KMS-11 (cell line): ENCODE data around the gene ZFPL1.

Source experiments
- H2AFZ ChIP-seq: fragments of 200-600 bp; sonication (generic); 2 replicates; pipeline ENCODE4 v1.6.1; 2016; ENCODE audit warnings: antibody characterized with exemption, mixed run types, low read depth
- H3K27ac ChIP-seq: fragments of 200-600 bp; sonication (generic); 2 replicates; pipeline ENCODE4 v1.6.1; 2016; ENCODE audit warnings: mild to moderate bottlenecking, mixed run types
- H3K27me3 ChIP-seq: fragments of 200-600 bp; sonication (generic); 2 replicates; pipeline ENCODE4 v1.6.1; 2017; ENCODE audit warnings: mild to moderate bottlenecking, low read depth, mixed run types, moderate library complexity; ENCODE audit not compliant: insufficient read depth
- H3K36me3 ChIP-seq: fragments of 200-600 bp; sonication (generic); 2 replicates; pipeline ENCODE4 v1.6.1; 2017; ENCODE audit warnings: mild to moderate bottlenecking, mixed run types; ENCODE audit not compliant: insufficient read depth
- H3K4me1 ChIP-seq: fragments of 200-600 bp; sonication (generic); 2 replicates; pipeline ENCODE4 v1.6.1; 2016; ENCODE audit warnings: mild to moderate bottlenecking, low read depth, mixed run types; ENCODE audit not compliant: poor library complexity, severe bottlenecking
- H3K4me2 ChIP-seq: fragments of 200-600 bp; sonication (generic); 2 replicates; pipeline ENCODE4 v1.7.0; 2016; ENCODE audit warnings: mild to moderate bottlenecking, mixed run types
- H3K4me3 ChIP-seq: fragments of 200-600 bp; sonication (generic); IDR thresholded peaks from 2 replicates; pipeline ENCODE4 v1.6.1; 2017; ENCODE audit warnings: low read depth, low read length, mixed read lengths; ENCODE audit not compliant: insufficient read depth
- H3K79me2 ChIP-seq: fragments of 200-600 bp; sonication (generic); 2 replicates; pipeline ENCODE4 v1.6.1; 2016; ENCODE audit warnings: low read depth, mixed run types; ENCODE audit not compliant: insufficient read depth
- H3K9ac ChIP-seq: fragments of 200-600 bp; sonication (generic); 2 replicates; pipeline ENCODE4 v1.6.1; 2016; ENCODE audit warnings: mild to moderate bottlenecking, mixed run types
- H4K20me1 ChIP-seq: fragments of 200-600 bp; sonication (generic); 2 replicates; pipeline ENCODE4 v1.6.1; 2016; ENCODE audit warnings: mild to moderate bottlenecking, mixed run types; ENCODE audit not compliant: insufficient read depth
- TF ChIP-seq, protein P1 (sequence below): fragments of 200-600 bp; sonication (generic); conservative IDR thresholded peaks from 2 replicates; pipeline ENCODE4 v1.6.1; 2017; ENCODE audit warnings: low read depth, mild to moderate bottlenecking, antibody characterized with exemption, low read length, moderate library complexity, mixed read lengths

Gene ZFPL1

DNA sequence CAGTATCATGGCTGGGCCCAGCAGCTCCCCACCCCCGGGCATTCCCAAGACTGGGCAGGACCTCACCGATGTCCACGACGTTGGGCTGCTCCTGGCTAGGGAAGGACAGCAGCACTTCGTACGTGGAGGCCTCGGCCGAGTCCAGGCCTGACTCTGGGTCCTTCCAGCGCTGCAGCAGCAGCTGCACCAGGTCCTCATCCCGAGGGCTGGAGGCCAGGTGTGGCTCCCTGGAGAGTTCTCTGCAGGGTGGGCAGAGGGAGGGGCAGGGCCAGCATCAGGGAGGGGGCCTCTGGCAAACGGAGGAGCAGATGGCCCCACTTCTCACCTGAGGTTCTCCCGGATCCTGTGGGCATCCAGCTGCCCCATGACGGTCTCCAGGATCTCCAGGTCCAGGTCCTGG is 26.0 kb upstream of the ZFPL1 start:
- no peak overlapping the region for H3K4me2 ChIP-seq

DNA sequence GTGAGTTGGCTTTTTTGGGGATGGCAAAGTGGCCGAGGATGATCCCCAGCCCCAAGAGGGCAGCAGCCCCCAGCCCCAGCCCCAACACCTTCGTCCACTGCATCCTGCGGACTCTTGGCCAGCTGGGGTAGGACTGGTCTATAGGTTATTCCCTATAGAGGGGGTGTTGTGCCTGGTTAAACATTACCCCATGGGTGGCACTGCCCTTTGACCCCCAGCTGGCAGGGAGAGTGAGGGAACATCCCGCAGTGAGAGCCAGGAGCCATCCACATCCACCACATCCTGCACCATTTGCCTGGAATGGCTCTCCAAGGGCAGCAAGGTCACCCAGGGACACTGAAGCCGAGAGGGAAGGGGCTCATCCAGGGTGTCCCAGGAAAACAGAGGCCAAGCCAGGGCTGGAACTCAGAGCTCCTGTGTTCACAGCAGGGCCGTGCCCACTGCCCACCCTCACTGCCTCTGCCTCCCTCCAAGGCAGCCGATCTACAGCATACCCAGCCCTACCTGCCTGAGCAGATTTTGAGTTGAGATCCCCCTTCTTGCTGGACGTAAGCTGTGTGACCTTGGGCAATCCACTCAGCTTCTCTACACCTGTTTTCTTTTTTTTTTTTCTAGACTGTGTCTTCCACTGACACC is 25.5 kb upstream of the ZFPL1 start, which contains the start of gene NAALADL1:
Gene NAALADL1, minus strand, starts transcription at position 135 of the 636 bp plus-strand sequence. Its CDS starts 32 bp downstream, at position 103.
- Histone ChIP-seq H3K27me3 (no peaks in the 10 kb centered on the region), H3K36me3 (no peaks in the 10 kb centered on the region), H3K27ac (no peak within 1 kb of the TSS), H3K4me1 (peaks cover 20% of the 10 kb centered on the region), H4K20me1 (no peaks in the 10 kb centered on the region), H3K4me2 (no peak within 1 kb of the TSS), H3K4me3 (no peak within 1 kb of the TSS), H3K79me2 (no peaks in the 10 kb centered on the region), H3K9ac (no peak within 1 kb of the TSS), H2AFZ (no peak within 1 kb of the TSS)
- TF ChIP-seq, protein P1, sequence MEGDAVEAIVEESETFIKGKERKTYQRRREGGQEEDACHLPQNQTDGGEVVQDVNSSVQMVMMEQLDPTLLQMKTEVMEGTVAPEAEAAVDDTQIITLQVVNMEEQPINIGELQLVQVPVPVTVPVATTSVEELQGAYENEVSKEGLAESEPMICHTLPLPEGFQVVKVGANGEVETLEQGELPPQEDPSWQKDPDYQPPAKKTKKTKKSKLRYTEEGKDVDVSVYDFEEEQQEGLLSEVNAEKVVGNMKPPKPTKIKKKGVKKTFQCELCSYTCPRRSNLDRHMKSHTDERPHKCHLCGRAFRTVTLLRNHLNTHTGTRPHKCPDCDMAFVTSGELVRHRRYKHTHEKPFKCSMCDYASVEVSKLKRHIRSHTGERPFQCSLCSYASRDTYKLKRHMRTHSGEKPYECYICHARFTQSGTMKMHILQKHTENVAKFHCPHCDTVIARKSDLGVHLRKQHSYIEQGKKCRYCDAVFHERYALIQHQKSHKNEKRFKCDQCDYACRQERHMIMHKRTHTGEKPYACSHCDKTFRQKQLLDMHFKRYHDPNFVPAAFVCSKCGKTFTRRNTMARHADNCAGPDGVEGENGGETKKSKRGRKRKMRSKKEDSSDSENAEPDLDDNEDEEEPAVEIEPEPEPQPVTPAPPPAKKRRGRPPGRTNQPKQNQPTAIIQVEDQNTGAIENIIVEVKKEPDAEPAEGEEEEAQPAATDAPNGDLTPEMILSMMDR: no peak

More for the DNA sequence above, 26.0 kb upstream of the ZFPL1 start:
- H3K79me2 ChIP-seq: no peaks in the 10 kb centered on the region
- H3K9ac ChIP-seq: no peak overlapping the region
- H3K4me3 ChIP-seq: no peak overlapping the region
- no peak overlapping the region for H2AFZ ChIP-seq
- no peaks in the 10 kb centered on the region for H3K36me3 ChIP-seq
- TF ChIP-seq, protein P1: no peak
- no peak overlapping the region for H3K27ac ChIP-seq
- H3K4me1 ChIP-seq: peaks cover 20% of the 10 kb centered on the region
- no peaks in the 10 kb centered on the region for H4K20me1 ChIP-seq
- H3K27me3 ChIP-seq: no peaks in the 10 kb centered on the region

DNA sequence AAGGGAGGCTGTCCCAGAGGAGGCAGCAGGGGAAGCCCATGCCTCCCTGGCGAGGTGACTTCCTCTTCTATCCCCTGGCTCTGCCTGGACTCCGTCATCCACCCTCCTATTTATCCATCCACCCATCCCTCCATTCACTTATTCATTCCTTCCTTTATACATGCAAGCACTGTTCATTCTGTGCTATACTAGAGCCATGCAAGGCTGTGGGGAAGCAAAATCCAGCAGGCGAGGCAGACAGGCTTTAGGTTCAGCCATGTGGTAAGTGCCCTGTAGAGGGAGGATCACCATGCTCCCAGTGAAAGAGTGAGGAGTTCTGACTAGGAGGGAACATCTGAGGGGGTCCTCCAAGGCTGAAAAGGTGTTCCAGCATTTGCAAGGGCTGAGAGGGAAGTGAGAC is 24.5 kb upstream of the ZFPL1 start:
- H4K20me1 ChIP-seq: no peaks in the 10 kb centered on the region
- H3K9ac ChIP-seq: no peak overlapping the region
- H3K79me2 ChIP-seq: no peaks in the 10 kb centered on the region
- H2AFZ ChIP-seq: no peak overlapping the region
- H3K4me2 ChIP-seq: no peak overlapping the region
- H3K4me1 ChIP-seq: peaks cover 20% of the 10 kb centered on the region
- H3K27me3 ChIP-seq: no peaks in the 10 kb centered on the region
- TF ChIP-seq, protein P1: no peak
- H3K27ac ChIP-seq: no peak overlapping the region
- no peak overlapping the region for H3K4me3 ChIP-seq
- H3K36me3 ChIP-seq: no peaks in the 10 kb centered on the region

DNA sequence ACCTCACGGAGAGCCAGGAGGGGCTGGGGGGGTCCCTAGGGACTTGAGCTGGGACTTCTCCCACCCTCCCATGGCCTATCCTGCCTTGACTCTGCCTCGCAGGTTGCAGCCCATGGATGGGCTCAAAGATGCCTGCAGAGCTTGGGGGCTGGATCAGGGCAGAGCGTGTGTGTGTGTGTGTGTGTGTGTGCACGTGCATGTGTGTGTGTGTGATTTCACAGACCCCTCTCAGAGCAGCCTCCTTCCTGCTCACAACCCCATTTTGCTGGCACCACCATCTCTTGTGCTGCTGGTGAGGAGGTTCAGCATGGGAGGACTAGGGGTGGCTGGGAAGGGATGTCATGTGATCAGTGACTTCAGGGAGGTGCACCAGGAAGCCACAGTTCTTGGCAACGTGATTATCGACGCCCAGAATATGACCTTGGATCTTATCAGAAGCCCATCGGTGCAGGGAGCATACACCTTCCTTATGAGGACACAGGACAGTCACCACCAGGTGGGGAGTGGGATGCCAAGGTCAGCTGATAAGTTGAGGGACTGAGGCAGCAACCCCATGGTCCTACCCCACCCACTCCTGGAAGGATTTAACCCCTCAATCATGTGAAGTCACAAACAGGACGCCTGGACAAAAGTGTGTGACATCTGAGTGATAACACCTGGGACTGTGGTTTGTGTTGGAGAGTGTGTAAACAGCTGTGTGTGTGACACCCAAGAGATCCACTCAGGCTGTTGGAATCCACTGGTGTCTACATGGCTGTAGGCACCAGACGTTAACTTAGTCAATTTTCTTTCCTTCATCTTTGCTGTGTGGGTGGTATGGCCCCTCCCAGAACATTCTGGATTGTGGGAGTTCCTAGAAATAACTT is 23.8 kb upstream of the ZFPL1 start:
- H3K79me2 ChIP-seq: no peaks in the 10 kb centered on the region
- H3K4me3 ChIP-seq: no peak overlapping the region
- H3K36me3 ChIP-seq: no peaks in the 10 kb centered on the region
- H3K27me3 ChIP-seq: no peaks in the 10 kb centered on the region
- peaks cover 16% of the 10 kb centered on the region for H3K4me1 ChIP-seq
- TF ChIP-seq, protein P1: no peak
- no peak overlapping the region for H3K9ac ChIP-seq
- H3K4me2 ChIP-seq: no peak overlapping the region
- H2AFZ ChIP-seq: no peak overlapping the region
- H4K20me1 ChIP-seq: no peaks in the 10 kb centered on the region
- no peak overlapping the region for H3K27ac ChIP-seq
